ENCODE results near the gene RBMS3. TPM values are rescaled to one million over a fixed set of nuclear protein-coding genes. Genes with fewer than 3 reads are reported as not detected.
A peak's percentile ranks its signal among the peaks of the same experiment; 100 is the strongest.

The RBMS3 gene
- total and polyA plus RNA-seq, 2 donors (not counting 1 experiment from before 2014, with no cell fraction given): 26.9 to 68.4 TPM

- Histone ChIP-seq H2AFZ (ENCODE audit: low read length) (no peak overlapping the region), H3K27me3 (ENCODE audit: control insufficient read depth, insufficient read depth, low read length) (no peaks in the 10 kb centered on the region), H3K4me3 (replicated peaks in 1 of 4; ENCODE audit: control extremely low read depth in 1 of 4, insufficient read depth in 1 of 4, low read depth in 3 of 4, low read length in 4 of 4) (no peak overlapping the region), H3K27ac (ENCODE audit: insufficient read depth, low read length) (no peak overlapping the region), H4K20me1 (ENCODE audit: control insufficient read depth, extremely low read depth, insufficient read depth, low read length) (no peaks in the 10 kb centered on the region), H3K9me3 (ENCODE audit: control insufficient read depth, insufficient read depth, low read depth, low read length) (no peaks in the 10 kb centered on the region), H3K9ac (ENCODE audit: insufficient read depth, low read length) (no peak overlapping the region), H3K79me2 (ENCODE audit: control insufficient read depth, insufficient read depth, low read length) (peaks cover 6% of the 10 kb centered on the region), H3K4me2 (ENCODE audit: extremely low read depth, insufficient read depth, low read length) (peak overlapping the region; percentile 40), H3K36me3 (ENCODE audit: control insufficient read depth, insufficient read depth, low read length) (peaks cover 2% of the 10 kb centered on the region), H3K4me1 (ENCODE audit: control insufficient read depth, extremely low read depth, insufficient read depth, low read length) (peaks cover 12% of the 10 kb centered on the region)
- DNase-seq (ENCODE audit: low read depth in 2 of 2): peak; percentile 51 to 84
- TF ChIP-seq CTCF (conservative IDR thresholded peaks at IDR 0.05 in 1 of 2, IDR thresholded peaks at IDR 0.05 in 1 of 2; ENCODE audit: low read depth in 1 of 2, low read length in 2 of 2): no peak
These were observed 149.7 kb downstream of the RBMS3 start for GRCh38 chr3:29430558-29430971.

GRCh38 chr3:29436612-29437323, 155.9 kb downstream of the RBMS3 start:
- no peaks in the 10 kb centered on the region for H3K9me3 ChIP-seq (ENCODE audit: control insufficient read depth, insufficient read depth, low read depth, low read length)
- peaks cover 2% of the 10 kb centered on the region for H3K36me3 ChIP-seq (ENCODE audit: control insufficient read depth, insufficient read depth, low read length)
- TF ChIP-seq CTCF (conservative IDR thresholded peaks at IDR 0.05 in 1 of 2, IDR thresholded peaks at IDR 0.05 in 1 of 2; ENCODE audit: low read depth in 1 of 2, low read length in 2 of 2): no peak
- TF ChIP-seq EZH2 (IDR thresholded peaks at IDR 0.05; ENCODE audit: low read length, missing control alignments): no peak
- no peaks in the 10 kb centered on the region for H3K27me3 ChIP-seq (ENCODE audit: control insufficient read depth, insufficient read depth, low read length)
- peak in 1 of 2 donors; percentile 52 for DNase-seq (ENCODE audit: low read depth in 2 of 2)
- no peak overlapping the region for H3K4me2 ChIP-seq (ENCODE audit: extremely low read depth, insufficient read depth, low read length)
- no peak overlapping the region for H3K9ac ChIP-seq (ENCODE audit: insufficient read depth, low read length)
- H3K4me1 ChIP-seq (ENCODE audit: control insufficient read depth, extremely low read depth, insufficient read depth, low read length): peaks cover 2% of the 10 kb centered on the region
- H4K20me1 ChIP-seq (ENCODE audit: control insufficient read depth, extremely low read depth, insufficient read depth, low read length): no peaks in the 10 kb centered on the region
- H2AFZ ChIP-seq (ENCODE audit: low read length): no peak overlapping the region
- peaks cover 2% of the 10 kb centered on the region for H3K79me2 ChIP-seq (ENCODE audit: control insufficient read depth, insufficient read depth, low read length)
- H3K27ac ChIP-seq (ENCODE audit: insufficient read depth, low read length): no peak overlapping the region
- H3K4me3 ChIP-seq (replicated peaks in 1 of 4; ENCODE audit: control extremely low read depth in 1 of 4, insufficient read depth in 1 of 4, low read depth in 3 of 4, low read length in 4 of 4): no peak overlapping the region

GRCh38 chr3:29438580-29438979, 157.7 kb downstream of the RBMS3 start:
- Histone ChIP-seq H3K79me2 (ENCODE audit: control insufficient read depth, insufficient read depth, low read length) (no peaks in the 10 kb centered on the region), H3K9me3 (ENCODE audit: control insufficient read depth, insufficient read depth, low read depth, low read length) (no peaks in the 10 kb centered on the region), H2AFZ (ENCODE audit: low read length) (no peak overlapping the region), H3K36me3 (ENCODE audit: control insufficient read depth, insufficient read depth, low read length) (peaks cover 2% of the 10 kb centered on the region), H3K9ac (ENCODE audit: insufficient read depth, low read length) (no peak overlapping the region), H3K27ac (ENCODE audit: insufficient read depth, low read length) (no peak overlapping the region), H3K4me1 (ENCODE audit: control insufficient read depth, extremely low read depth, insufficient read depth, low read length) (peaks cover 2% of the 10 kb centered on the region), H3K4me3 (replicated peaks in 1 of 4; ENCODE audit: control extremely low read depth in 1 of 4, insufficient read depth in 1 of 4, low read depth in 3 of 4, low read length in 4 of 4) (no peak overlapping the region), H3K4me2 (ENCODE audit: extremely low read depth, insufficient read depth, low read length) (no peak overlapping the region), H4K20me1 (ENCODE audit: control insufficient read depth, extremely low read depth, insufficient read depth, low read length) (no peaks in the 10 kb centered on the region), H3K27me3 (ENCODE audit: control insufficient read depth, insufficient read depth, low read length) (no peaks in the 10 kb centered on the region)
- TF ChIP-seq EZH2 (IDR thresholded peaks at IDR 0.05; ENCODE audit: low read length, missing control alignments) (no peak), CTCF (conservative IDR thresholded peaks at IDR 0.05 in 1 of 2, IDR thresholded peaks at IDR 0.05 in 1 of 2; ENCODE audit: low read depth in 1 of 2, low read length in 2 of 2) (no peak)
- DNase-seq (ENCODE audit: low read depth in 2 of 2): peak in 1 of 2 donors; percentile 38
